ENCODE measurements around the gene SLC44A4. TPM values are rescaled to one million over a fixed set of nuclear protein-coding genes. Genes with fewer than 3 reads are reported as not detected.

Gene SLC44A4
- polyA plus RNA-seq, 1 experiment, result 0.04 TPM

- no peak for TF ChIP-seq CTCF (IDR thresholded peaks at IDR 0.05; ENCODE audit: low read depth, low read length)
- no peak for DNase-seq (ENCODE audit: low read depth, low spot score)
- ChIA-PET POLR2A (interaction anchor here (0.6 to 1.3 kb wide), 5 partner anchors 47 to 1072 kb away, joined by 3 to 5 read pairs (median 3); partner anchors contain the start of genes CFB and DXO), CTCF (interaction anchor here (0.7 to 4.0 kb wide), 5 partner anchors 10 to 1517 kb away, joined by 3 to 44 read pairs (median 5); partner anchors contain the start of gene SKIC2)
- H3K27ac ChIP-seq (ENCODE audit: low read depth, low read length), result no peak overlapping the region
- H3K27me3 ChIP-seq (ENCODE audit: control insufficient read depth, insufficient read depth, low read length), result no peaks in the 10 kb centered on the region
- H3K9me3 ChIP-seq (ENCODE audit: control insufficient read depth, insufficient read depth, low read length), result no peaks in the 10 kb centered on the region; the same call in 1 of the 2 replicates
- H3K4me3 ChIP-seq (ENCODE audit: low read depth, low read length), result peak overlapping the region; percentile 96
Observed at GRCh38 chr6:31898383-31899011, 19.7 kb upstream of the SLC44A4 start.

- H3K4me3 ChIP-seq (ENCODE audit: low read depth, low read length), result peak within 1 kb of the TSS; percentile 96
- ChIA-PET POLR2A (interaction anchor here (0.6 to 1.7 kb wide), 8 partner anchors 48 to 1074 kb away, joined by 3 to 9 read pairs (median 3); partner anchors contain the start of genes CFB, CLIC1 and DXO), CTCF (interaction anchor here (0.7 to 4.0 kb wide), 5 partner anchors 9 to 352 kb away, joined by 3 to 44 read pairs (median 3); partner anchors contain the start of genes ATP6V1G2 and LSM2)
- no peak for TF ChIP-seq CTCF (IDR thresholded peaks at IDR 0.05; ENCODE audit: low read depth, low read length)
- DNase-seq (ENCODE audit: low read depth, low spot score), result no peak
- H3K9me3 ChIP-seq (ENCODE audit: control insufficient read depth, insufficient read depth, low read length), result no peaks in the 10 kb centered on the region; the same call in 1 of the 2 replicates
- H3K27ac ChIP-seq (ENCODE audit: low read depth, low read length), result peak within 1 kb of the TSS; percentile 11
- no peaks in the 10 kb centered on the region for H3K27me3 ChIP-seq (ENCODE audit: control insufficient read depth, insufficient read depth, low read length)
Observed at GRCh38 chr6:31897612-31898382, 19.0 kb upstream of the SLC44A4 start, which contains the start of gene EHMT2. Gene EHMT2 (minus strand): TSS chr6:31897698. CDS start chr6:31897677, 21 bp downstream.

GRCh38 chr6:31896856-31897611 lies 18.2 kb upstream of the SLC44A4 start:
- H3K27me3 ChIP-seq (ENCODE audit: control insufficient read depth, insufficient read depth, low read length), result no peaks in the 10 kb centered on the region
- H3K9me3 ChIP-seq (ENCODE audit: control insufficient read depth, insufficient read depth, low read length), result no peaks in the 10 kb centered on the region; the same call in 1 of the 2 replicates
- TF ChIP-seq CTCF (IDR thresholded peaks at IDR 0.05; ENCODE audit: low read depth, low read length), result no peak
- H3K27ac ChIP-seq (ENCODE audit: low read depth, low read length), result no peak overlapping the region
- peak overlapping the region; percentile 96 for H3K4me3 ChIP-seq (ENCODE audit: low read depth, low read length)
- DNase-seq (ENCODE audit: low read depth, low spot score), result no peak
- ChIA-PET CTCF (interaction anchor here (0.9 to 4.0 kb wide), 3 partner anchors 52 to 351 kb away, joined by 3 to 44 read pairs (median 3); partner anchors contain the start of gene ATP6V1G2), POLR2A (interaction anchor here (0.6 to 1.7 kb wide), 6 partner anchors 48 to 1075 kb away, joined by 3 to 9 read pairs (median 3); partner anchors contain the start of genes CFB and CLIC1)

- no peak for DNase-seq (ENCODE audit: low read depth, low spot score)
- ChIA-PET CTCF (interaction anchor here (1.2 to 4.0 kb wide), 2 partner anchors 55 to 350 kb away, joined by 3 to 44 read pairs; partner anchors contain the start of gene ATP6V1G2), POLR2A (interaction anchor here (0.6 to 1.7 kb wide), 3 partner anchors 56 to 160 kb away, joined by 3 to 4 read pairs (median 3); partner anchors contain the start of gene CLIC1)
- Histone ChIP-seq H3K27me3 (ENCODE audit: control insufficient read depth, insufficient read depth, low read length) (no peaks in the 10 kb centered on the region), H3K27ac (ENCODE audit: low read depth, low read length) (peak overlapping the region; percentile 11), H3K9me3 (ENCODE audit: control insufficient read depth, insufficient read depth, low read length) (no peaks in the 10 kb centered on the region; the same call in 1 of the 2 replicates), H3K4me3 (ENCODE audit: low read depth, low read length) (peak overlapping the region; percentile 96)
- no peak for TF ChIP-seq CTCF (IDR thresholded peaks at IDR 0.05; ENCODE audit: low read depth, low read length)
Observed at GRCh38 chr6:31896493-31896855, 17.7 kb upstream of the SLC44A4 start.
